Iris pigment epithelial cell (primary cell): ENCODE measurements around the gene DOLK.
A peak's percentile ranks its signal among the peaks of the same experiment; 100 is the strongest.
"Not testable (repeated sequence)": the region's sequence is repeated elsewhere in the genome, so short reads cannot be mapped to it uniquely, and the experiment has no call there.

Experiments used
- DNase-seq: peaks from one replicate; pipeline ENCODE4 v3.0.0-alpha.2; 2011; ENCODE audit warnings: low read depth

Gene DOLK

DNA sequence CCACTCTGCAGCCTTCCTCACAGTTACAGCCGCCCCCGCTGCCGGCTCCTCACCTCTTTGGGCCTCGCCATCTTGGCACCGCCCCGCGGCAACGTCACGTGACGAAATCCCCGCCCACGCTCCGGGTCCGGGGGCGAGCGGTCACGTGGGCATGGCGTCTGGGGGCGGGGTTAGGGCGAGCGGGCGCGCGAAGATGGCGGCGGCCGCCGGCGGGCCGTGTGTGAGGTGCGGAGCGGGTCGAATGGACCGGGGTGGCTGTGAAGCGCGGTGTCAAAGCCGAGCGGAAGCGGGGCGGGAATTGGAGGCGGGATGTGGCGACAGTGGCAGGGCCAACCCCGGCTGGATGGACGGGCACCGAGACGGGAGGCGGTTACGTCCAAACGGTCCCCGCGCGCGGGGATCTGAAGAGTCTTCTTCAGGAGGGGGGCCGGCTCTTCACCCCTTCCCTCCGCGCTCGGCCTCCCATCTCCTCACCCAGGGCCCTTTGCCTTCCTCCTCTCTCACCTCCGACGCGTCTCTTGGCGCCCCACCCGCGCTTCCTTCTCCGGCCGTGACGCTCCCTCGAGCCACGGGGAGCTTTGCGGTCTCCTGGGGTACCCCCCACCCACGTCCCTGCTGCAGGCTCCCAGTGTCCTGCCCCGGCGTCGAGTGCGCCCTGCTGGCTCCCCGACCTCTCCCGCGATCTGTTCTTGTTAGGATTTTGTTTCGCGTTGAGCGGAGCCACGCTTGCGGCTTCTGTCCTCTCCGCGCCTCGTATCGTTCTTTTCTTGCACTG lies at the start of gene DOLK, which contains the start of gene NUP188:
DOLK (minus strand) TSS at position 77 of the 775 bp plus-strand sequence. CDS start 300 bp downstream, outside the sequence.
NUP188 (plus strand) TSS at position 173 of the 775 bp plus-strand sequence; CDS start at position 194, 21 bp downstream.
- DNase-seq = peak; percentile 91

DNA sequence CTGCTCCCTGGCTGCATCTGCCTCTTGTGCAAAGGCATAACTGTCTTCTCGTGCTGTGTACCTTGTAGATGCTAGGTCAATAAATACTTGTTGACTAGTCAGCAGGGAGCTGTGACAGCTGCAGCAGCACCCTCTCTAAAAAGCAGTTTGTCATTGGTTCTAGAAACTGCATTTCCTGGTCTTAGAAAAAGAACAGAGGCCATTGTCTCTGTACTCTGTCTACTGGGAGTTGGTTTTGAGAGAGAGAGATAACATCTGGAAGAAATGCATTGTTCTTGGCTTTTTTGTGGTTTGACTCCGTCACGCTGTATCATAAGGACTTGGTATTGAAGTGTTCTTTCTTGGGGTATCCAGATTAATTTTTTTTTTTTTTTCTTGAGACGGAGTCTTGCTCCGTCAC lies 48.4 kb upstream of the DOLK start:
- no peak for DNase-seq

DNA sequence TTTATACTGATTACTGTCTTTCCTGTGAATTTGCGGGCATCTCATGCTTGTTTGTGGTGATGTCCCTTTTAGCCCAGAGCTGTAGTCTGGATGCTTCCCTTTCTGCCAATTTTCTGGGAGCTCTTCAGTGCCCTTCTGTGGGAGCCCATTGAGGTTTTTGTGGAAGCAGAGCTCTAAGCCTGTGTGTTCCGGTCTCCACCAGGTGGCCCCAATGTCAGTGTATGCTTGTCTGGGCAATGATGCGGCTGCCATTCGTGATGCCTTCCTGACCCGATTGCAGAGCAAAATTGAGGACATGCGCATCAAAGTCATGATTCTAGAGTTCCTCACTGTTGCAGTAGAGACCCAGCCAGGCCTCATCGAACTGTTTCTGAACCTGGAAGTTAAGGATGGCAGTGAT lies 45.6 kb upstream of the DOLK start:
- DNase-seq = no peak

DNA sequence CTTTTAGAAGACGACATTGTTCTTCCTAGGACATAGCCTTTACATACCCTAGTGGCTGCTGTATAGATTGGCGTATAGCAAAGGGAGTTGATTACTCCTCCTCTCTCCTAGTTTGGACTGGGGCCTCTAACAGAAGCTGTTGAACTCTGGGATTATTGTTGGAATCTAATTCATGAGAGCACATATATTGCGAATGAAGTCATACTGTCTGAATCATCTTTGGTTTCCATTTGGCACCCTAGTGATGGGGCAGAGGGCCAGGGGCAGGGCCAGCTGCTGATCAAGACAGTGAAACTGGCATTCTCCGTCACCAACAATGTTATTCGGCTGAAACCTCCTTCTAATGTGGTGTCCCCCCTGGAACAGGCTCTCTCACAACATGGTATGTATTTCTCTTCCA lies 40.4 kb upstream of the DOLK start:
- peak; percentile 81 for DNase-seq

DNA sequence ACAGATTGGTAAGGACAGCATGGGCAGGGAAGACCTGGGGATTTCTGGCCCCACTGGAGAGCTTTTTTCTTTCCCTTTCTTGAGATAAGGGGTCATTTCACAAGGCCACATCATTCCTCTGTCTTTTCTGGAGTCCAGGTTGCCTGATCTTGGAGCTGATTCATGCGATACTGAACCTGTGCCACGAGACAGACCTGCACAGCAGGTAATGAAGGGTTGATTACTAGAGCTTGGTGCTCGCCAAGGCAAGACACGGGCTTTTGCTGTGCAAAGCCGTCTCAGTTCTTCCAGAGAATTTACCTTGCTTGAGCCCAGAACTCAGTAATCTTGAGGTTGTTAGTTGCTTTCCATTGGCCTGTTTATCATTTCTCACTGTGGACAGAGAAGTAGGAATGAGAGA lies 39.3 kb upstream of the DOLK start:
- no peak for DNase-seq

DNA sequence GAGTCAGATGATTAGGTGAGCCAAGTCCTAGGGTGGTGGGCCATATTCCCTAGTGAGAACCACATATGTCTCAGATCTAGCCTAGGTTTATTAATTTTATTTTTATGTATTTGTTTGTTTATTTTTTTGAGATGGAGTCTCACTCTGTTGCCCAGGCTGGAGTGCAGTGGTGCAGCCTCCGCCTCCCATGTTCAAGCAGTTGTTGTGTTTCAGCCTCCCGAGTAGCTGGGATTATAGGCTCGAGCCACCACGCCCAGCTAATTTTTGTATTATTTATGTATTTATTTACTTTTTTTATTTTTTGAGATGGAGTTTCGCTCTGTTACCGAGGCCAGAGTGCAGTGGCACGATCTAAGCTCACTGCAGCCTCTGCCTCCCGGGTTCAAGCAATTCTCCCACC lies 36.1 kb upstream of the DOLK start:
- no peak for DNase-seq

DNA sequence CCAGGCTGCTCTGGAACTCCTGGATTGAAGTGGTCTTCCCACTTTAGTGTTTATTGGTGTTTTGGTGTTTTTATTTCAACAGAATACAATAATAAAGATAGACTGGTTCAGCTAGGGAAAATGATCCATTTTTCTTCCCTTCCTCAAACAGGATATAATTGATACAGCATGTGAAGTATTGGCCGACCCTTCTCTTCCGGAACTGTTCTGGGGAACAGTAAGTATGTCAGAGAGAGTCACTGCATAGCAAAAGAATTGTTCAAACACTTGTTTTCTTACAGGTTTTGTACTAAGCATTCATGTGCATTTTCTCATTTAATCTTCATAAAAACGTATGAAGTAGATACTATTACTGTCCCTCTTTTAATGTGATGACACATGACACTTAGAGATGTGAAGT lies 31.7 kb upstream of the DOLK start:
- DNase-seq = no peak

DNA sequence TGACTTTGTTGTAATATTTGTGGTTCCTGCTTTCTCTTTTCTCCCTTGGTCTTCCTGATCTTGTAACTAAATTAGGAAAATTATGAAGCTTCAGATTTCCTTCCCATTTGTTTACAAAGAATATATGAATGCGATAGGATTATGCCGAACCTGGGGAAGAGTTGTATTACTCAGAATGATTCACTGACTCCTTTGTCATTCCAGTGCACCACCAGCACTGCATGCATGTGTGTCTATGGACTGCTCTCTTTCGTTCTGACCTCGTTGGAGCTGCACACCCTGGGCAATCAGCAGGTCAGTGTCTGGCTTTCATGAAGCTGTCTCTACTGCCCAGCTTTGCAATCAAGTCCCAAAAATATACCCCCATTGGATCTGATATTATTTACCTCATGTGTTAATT lies 25.6 kb upstream of the DOLK start:
- peak; percentile 88 for DNase-seq

DNA sequence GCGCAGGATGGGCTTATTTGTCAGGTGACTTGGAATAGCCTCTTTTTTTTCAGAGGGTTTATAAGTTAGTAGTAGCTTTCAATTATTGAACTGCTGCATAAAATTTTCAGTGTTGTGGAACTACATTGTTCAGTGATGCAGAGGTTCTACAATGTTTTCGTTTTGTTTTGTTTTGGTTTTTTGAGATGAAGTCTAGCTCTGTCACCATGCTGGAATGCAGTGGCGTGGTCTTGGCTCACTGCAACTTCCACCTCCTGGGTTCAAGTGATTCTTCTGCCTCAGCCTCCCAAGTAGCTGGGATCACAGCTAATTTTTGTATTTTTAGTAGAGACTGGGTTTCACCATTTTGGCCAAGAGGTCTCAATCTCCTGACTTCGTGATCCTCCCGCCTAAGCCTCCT lies 22.1 kb upstream of the DOLK start:
- DNase-seq = peak; percentile 47

DNA sequence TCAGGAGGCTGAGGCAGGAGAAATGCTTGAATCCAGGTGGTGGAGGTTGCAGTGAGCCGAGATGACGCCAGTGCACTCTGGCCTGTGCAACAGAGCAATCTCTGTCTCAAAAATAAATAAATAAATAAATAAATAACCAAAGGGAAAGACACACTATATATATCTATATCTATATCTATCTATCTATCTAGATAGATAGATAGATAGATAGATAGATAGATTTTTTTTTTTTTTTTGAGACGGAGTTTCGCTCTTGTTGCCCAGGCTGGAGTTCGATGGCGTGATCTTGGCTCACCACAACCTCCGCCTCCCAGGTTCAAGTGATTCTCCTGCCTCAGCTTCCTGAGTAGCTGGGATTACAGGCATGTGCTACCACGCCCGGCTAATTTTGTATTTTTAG lies 14.0 kb upstream of the DOLK start:
- not testable (repeated sequence) for DNase-seq

DNA sequence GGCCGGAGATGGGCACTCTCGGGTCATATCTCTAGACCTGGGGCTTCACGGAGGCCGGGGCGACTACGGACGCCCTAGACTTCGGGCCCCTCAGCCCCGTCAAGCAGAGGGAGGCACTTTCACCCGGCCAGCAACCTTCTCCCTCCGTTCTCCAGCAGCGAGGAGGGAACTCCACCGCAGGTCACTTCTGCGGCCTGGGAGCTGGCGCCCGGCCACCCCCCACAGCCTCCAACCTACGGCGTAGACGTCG lies 201 bp downstream of the DOLK start:
- no peak for DNase-seq

DNA sequence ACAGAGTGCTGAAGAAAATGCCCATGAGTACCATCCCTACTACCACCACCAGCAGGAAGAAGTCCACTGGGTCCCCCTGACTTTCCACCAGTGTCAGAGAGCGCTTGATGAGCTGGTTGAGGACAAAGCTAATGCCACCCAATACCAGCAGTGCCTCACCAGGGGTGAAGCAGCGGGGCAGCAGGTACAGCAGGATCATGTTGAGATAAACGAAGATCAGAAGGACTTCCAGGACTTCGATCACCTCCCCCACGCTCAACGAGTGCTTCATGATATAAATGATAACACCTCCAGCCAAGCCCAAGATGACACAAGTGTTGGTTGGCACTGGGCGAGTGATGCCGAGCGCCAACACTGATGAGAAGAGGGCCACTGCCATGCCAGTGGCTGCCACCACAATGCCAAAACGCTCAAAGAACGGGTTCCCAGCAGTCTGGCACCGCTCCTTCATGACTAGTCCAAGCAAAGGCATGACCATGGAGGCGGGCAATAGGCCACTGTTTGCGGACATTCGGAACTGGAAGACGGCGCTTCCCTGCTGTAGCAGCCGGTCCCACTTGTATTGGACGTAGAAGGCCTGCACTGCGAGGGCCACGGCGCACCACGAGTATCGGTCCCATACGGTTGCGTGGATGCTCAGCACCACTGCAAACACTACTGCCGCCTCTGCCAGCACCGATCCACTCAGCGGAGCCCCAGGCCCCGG lies 679 bp downstream of the DOLK start:
- DNase-seq = peak; percentile 47

DNA sequence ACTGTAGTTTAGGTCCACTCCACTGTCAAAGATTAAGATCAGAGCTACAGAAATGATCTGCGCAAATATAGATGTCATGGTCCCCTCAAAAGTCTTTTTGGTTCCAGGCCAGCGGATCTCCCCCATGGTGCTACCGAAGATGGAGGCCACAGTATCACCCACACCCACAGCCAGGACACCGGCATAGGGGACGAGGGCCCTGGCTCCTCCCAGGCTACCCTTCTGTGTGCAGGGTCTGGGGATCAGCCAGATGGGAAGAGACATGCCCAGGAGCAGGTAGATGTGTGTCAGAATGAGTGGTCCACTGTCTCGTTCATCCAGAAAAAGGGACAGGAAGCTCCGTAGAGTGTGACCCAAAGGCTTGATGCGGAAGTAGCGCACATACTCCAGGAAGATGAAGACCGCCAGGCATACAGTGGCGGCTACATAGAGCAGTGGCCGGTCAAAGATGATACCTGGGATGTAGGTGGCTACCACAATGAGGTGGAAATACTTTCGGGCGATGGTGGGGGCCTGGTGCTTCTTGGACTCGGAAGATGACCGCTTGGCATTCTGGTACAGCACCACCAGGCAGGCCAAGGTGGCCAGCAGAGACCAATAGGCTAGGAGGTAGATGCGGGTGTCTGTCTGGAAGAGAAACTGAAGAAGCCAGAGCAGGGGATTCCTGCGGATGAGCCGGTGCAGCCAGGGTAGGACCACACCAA lies 1.5 kb downstream of the DOLK start:
- no peak for DNase-seq

DNA sequence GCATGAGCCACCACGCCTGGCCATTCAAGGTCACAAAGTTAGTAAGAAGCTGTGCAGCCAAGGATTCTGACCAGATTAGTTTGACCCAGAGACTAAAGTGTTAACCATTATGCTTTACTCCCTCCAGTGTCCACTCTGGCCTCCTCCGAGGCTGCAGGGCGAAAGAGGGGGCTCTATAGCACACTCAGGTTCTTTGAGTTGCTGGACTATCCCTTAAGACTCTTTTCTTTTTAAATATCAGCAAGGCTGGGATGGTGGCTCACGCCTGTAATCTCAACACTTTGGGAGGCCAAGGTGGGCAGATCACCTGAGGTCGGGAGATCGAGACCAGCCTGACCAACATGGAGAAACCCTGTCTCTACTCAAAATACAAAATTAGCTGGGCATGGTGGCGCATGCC lies 2.4 kb downstream of the DOLK start:
- DNase-seq = not testable (repeated sequence)

DNA sequence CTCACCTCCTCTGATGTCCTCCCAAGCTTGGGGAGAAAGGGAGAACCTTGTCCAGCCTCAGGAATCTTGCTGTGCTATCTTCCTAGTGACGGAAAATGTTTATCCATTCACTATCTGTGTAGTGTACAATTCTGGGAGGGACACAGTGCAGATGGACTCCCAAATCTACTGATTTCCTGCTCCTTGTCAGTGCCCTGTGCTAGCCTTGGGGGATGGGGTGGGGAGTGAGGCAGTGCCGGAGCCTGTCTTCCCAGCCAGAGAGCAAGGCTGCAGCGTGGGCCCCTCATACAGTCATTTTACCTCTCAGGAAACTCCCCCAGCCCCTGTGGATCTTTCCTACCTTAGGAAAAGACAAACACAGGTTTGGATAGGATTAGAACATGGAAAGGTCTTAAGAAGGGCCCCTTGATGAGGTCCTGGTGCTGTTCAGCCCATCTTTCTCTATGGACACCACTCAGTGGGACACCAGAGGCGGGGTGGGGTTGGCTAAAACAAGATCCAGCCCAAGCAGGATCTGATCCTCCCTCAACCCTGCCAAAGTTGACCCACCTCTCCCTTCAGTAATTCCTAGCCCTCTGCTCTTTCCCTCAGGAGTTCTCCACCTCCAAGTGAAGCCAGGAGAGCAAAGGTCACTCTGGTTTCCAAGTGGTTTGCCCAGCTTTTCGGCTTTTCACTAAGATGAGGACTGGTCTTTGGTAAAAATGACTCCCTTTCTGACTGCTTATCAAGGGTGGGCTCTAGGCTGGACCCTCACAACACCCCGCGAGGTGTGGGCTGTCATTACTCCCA lies 3.4 kb downstream of the DOLK start:
- DNase-seq = no peak

DNA sequence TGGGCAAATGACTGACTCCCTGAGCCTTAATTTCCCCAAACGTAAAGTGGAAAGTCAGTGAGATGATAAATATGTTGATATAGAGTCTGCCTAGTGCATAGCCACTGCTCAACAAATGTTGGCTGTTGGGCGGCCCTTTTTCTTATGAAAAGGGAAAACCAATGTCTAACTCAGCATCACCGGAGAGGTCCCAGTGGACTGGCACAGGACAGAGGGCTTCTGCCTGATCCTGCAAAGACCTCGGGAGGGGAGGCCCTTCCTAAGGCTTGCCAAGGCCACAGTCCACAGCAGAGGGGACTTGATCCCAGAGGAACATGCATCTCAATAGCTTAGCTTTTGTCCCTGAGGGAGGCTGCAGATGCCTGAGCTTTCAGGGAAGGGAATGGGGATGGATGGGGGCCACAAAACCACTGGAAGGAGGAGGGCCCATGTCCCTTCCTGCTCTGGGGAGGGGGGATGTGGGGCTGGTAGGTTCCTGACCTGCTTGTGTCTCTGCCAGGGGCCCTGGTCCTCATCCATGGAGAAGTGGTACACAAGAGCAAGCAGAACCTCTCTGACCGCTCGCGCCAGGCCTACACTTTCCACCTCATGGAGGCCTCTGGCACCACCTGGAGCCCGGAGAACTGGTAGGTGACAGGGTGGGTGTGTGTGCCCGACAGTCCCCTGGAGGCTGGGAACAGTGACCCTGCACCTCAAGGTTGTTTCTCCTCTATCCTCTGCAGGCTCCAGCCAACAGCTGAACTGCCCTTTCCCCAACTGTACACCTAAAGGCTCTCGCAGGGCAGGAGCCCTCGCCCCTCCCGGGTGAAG lies 6.3 kb downstream of the DOLK start:
- DNase-seq = no peak

DNA sequence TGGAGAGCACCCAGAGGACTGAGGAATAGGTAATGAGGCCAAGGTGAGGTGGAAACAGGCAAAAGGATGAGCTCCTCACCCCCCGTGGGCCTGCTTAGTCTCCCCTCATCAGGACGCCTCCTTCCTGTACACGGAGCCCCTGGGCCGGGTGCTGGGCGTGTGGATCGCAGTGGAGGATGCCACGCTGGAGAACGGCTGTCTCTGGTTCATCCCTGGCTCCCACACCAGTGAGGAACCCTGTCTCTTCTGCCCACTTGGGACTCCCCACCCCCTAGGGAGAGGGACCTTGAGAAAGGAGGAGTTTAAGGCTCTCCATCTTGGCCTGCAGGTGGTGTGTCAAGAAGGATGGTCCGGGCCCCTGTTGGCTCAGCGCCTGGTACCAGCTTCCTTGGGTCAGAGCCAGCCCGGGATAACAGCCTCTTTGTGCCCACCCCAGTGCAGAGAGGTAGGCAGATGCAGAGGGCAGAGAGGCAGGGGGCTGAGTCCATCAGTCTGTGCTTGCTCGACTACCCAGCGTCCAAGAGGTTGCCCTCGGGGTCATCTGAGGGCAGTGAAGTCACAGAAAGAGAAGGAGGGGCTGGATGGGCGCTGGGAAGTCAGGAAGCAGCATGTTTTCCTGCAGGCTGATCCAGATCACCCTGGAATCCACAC lies 7.0 kb downstream of the DOLK start:
- DNase-seq = no peak

DNA sequence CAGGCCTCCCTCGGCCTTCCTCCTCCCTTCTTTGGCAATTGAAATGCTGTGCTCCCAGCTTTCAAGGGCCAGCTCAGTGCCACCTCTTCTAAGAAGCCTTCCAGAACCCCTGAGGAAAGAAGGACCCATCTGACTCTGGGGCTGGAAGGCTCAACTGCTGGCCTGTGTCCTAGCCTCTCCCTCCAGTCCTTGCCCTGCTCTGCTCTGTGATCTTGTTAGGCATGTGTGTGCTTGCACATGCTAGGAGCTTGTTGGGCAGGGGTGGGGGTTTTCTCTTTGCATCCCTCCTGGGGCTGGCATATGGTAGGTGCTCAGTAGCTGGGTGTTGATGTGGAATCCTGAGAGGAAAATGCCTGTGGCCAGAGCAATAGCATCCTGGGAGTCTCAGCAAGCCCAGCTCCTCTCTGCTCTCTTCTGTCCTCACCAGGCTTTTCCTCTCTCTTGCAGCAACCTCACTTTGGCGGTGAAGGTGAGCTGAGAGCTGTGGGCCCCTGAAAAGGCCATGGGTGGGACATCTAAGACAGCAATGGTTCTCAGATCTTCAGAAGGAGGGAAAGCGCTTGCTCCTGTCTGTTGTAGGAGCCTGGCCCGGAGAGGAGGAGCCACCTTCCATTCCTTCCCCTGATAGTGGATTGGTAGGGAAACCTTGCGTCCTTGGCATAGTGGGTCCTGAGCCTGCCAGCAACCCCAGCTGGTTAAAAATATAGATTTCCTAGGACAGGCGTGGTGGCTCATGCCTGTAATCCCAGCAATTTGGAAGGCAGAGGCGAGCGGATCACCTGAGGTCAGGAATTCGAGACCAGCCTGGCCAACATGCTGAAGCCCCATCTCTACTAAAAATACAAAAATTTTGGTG lies 9.9 kb downstream of the DOLK start:
- no peak for DNase-seq

DNA sequence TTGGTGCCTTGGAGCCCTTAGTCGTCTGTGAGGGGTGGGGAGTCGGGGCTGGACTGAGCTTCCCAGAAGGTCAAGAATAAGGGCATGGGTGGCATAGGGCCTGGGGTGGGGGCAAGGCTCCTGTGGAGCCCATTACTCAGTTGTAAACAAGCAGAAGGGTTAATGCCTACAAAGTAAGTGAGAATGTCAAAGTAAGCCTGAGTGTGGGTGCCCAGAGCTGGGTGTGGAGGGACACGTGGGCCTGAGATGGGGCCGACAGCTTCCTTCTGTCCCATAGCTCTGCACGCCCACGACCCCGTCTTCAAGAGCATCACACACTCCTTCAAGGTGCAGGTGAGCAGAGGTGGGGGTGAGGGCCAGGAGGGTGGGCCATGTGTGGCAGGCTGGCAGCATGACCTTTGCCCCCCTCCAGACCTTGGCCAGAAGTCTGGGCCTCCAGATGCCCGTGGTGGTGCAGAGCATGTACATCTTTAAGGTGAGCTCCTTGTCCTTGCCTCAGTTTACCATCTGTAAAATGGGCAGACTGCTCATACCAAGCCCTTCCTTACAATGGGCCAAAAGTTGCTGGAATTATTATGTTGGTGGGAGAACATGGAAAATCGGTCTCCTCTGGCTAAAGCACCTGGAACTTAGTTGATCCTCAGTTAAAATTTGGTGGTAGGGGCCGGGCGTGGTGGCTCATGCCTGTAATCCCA lies 11.1 kb downstream of the DOLK start:
- DNase-seq = no peak
